SJCRH30 (cell line): ENCODE measurements around the gene ZBTB33. TPM values are rescaled to one million over a fixed set of nuclear protein-coding genes. Genes with fewer than 3 reads are reported as not detected.
A peak's percentile ranks its signal among the peaks of the same experiment; 100 is the strongest.

ENCODE experiments used
- DNase-seq, 2 experiments: peaks; one replicate each; pipeline ENCODE4 v3.0.0-alpha.2; 2015 to 2020
- H3K27ac ChIP-seq: fragments of 250-450 bp; sonication (Bioruptor Pico); 2 replicates; pipeline ENCODE4 v1.5.1; 2020; ENCODE audit warnings: mild to moderate bottlenecking, moderate library complexity
- H3K27me3 ChIP-seq: fragments of 250-450 bp; sonication (Bioruptor Pico); 2 replicates; pipeline ENCODE4 v1.5.1; 2020; ENCODE audit warnings: mild to moderate bottlenecking, moderate library complexity
- H3K36me3 ChIP-seq: fragments of 250-450 bp; sonication (Bioruptor Pico); 2 replicates; pipeline ENCODE4 v1.5.1; 2020; ENCODE audit warnings: mild to moderate bottlenecking, moderate library complexity
- H3K4me1 ChIP-seq: fragments of 250-450 bp; sonication (Bioruptor Pico); 2 replicates; pipeline ENCODE4 v1.5.1; 2020; ENCODE audit warnings: mild to moderate bottlenecking, moderate library complexity
- H3K4me3 ChIP-seq: fragments of 250-450 bp; sonication (Bioruptor Pico); 2 replicates; pipeline ENCODE4 v1.5.1; 2020; ENCODE audit warnings: mild to moderate bottlenecking, moderate library complexity
- H3K9me3 ChIP-seq: fragments of 250-450 bp; sonication (Bioruptor Pico); replicated peaks from 2 replicates; pipeline ENCODE4 v1.5.1; 2020; ENCODE audit warnings: mild to moderate bottlenecking, moderate library complexity
- total RNA-seq: library from RNA; depleted of rRNA; stranded (reverse); fragments of >200 nt; shearing (Covaris generic); gene quantifications from 2 replicates; pipeline ENCODE4 v1.2.3, GENCODE V29; 2014

ZBTB33 gene
- total RNA-seq, 1 experiment from 2014 or later: 70.5 TPM

DNA sequence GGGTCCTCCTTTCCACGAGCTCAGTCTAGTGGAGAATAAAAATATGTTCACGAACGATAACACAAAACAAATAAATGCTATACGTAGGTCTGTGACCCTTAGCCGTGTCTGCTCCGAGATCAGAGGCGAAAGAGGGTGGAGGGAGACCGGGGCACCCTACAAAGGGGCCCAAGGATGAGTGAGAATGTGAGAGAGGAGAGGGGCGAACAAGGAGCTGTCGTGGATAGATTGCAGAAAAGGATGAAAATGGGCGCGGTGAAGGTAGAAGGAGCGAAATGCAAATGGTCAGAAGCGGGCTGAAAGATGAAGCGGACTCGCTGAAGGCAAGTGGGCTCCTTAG is 6.2 kb upstream of the ZBTB33 start:
- Histone ChIP-seq H3K27me3 (0 out of 2 replicates have a peak, but pooled peaks cover 4% of the 10 kb centered on the region), H3K27ac (no peak overlapping the region), H3K4me1 (no peaks in the 10 kb centered on the region), H3K36me3 (no peaks in the 10 kb centered on the region), H3K4me3 (peak overlapping the region; percentile 57), H3K9me3 (no peaks in the 10 kb centered on the region)
- DNase-seq: no peak

DNA sequence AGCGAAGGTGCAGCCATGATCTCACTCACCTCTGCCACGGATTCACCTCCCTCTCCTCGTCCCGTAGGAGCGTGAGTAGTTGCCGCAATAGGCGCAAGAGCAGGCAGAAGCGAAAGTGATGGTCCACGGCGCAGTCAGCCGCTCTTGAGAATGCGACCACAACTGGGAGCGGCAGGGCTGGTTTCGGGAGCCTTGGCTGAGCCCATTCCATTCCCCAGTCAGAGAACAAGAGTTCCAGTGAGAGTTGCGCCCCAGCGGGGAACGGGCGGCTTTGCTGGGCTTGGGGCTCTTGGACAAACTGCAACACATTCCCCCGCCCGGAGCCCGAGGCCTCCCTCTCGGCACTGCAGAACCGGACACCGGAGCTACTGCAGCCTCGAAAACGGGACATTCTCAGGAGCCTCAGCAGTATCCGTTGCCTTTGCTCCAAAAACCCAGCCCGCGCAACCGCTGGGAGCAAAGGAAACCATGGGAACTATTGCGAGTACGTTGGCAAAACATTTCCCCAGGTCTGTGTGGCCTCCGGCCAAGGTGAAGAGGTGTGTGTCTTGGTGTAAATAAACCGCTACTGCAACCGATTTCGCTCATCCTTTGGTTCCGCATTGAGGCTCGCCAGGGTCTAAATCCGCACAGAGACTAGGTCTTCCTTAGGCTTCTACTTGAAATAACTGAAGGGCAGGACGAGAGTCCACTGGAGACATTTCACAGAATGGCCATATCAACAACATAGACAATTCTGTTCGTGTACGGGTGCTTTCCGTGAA is 5.7 kb upstream of the ZBTB33 start:
- no peaks in the 10 kb centered on the region for H3K9me3 ChIP-seq
- peak overlapping the region; percentile 57 for H3K4me3 ChIP-seq
- DNase-seq: peak; percentile 44 to 66
- H3K27me3 ChIP-seq: 0 out of 2 replicates have a peak, but pooled peaks cover 4% of the 10 kb centered on the region
- H3K36me3 ChIP-seq: no peaks in the 10 kb centered on the region
- H3K4me1 ChIP-seq: no peaks in the 10 kb centered on the region
- no peak overlapping the region for H3K27ac ChIP-seq

DNA sequence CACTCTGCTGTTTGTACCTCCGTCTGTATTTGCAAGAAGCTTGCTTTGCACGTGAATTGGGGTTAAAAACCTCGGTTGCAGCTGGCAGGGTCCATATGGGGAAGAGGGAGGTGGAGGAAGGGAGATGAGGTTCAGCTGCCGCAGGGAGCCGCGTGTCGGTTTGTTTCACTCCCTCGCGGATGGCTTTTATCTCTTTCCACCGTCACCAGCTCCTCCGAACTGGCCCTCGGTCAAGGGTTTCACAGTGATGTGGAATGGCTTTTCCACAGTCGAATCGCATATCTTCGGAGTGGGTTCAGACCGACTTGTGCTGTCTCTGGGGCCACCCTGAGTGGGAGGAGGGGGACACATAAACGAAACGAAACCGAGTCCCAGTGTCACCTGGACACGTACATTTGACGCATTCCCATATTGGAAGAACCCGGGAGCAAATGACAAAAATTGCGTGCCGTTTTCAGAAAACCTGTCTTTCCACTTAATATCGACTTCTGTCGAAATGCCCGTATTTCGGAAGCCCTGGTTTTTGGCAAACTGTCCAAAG is 929 bp downstream of the ZBTB33 start:
- peak overlapping the region; percentile 85 for H3K4me3 ChIP-seq
- H3K27me3 ChIP-seq: no peaks in the 10 kb centered on the region
- H3K9me3 ChIP-seq: no peaks in the 10 kb centered on the region
- H3K27ac ChIP-seq: peak overlapping the region; percentile 81
- H3K36me3 ChIP-seq: peaks cover 29% of the 10 kb centered on the region
- 0 out of 2 replicates have a peak, but pooled peaks cover 4% of the 10 kb centered on the region for H3K4me1 ChIP-seq
- peak; percentile 47 to 66 for DNase-seq

DNA sequence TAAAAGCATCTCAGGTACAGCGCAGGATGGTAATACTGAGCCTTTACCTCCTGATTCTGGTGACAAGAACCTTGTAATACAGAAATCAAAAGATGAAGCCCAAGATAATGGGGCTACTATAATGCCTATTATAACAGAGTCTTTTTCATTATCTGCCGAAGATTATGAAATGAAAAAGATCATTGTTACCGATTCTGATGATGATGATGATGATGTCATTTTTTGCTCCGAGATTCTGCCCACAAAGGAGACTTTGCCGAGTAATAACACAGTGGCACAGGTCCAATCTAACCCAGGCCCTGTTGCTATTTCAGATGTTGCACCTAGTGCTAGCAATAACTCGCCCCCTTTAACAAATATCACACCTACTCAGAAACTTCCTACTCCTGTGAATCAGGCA is 3.2 kb downstream of the ZBTB33 start:
- Histone ChIP-seq H3K4me3 (no peak overlapping the region), H3K9me3 (no peaks in the 10 kb centered on the region), H3K36me3 (peaks cover 36% of the 10 kb centered on the region), H3K27ac (no peak overlapping the region), H3K4me1 (0 out of 2 replicates have a peak, but pooled peaks cover 4% of the 10 kb centered on the region), H3K27me3 (no peaks in the 10 kb centered on the region)
- no peak for DNase-seq

DNA sequence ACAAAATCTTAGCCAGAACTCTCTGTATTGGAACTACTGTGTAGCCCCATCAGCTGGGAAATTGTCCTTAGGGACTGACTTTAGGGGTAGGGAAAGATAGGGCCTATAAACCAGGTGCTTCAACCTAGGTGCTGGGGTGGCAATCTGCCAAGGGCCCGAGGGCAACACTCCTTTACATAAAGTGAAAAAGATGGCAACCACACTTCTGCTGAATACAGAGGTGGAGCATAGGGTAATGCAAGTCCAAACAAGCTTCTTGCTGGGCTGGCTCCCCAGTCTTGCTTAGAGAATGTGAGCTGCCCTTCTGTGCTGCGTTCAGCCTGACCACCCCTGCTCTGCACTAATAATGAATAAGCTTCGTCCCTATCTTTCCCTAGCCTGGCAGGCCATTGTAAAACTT is 9.8 kb downstream of the ZBTB33 start:
- no peak overlapping the region for H3K4me3 ChIP-seq
- no peaks in the 10 kb centered on the region for H3K4me1 ChIP-seq
- H3K27me3 ChIP-seq: no peaks in the 10 kb centered on the region
- H3K9me3 ChIP-seq: no peaks in the 10 kb centered on the region
- H3K27ac ChIP-seq: no peak overlapping the region
- DNase-seq: no peak
- H3K36me3 ChIP-seq: peaks cover 14% of the 10 kb centered on the region

DNA sequence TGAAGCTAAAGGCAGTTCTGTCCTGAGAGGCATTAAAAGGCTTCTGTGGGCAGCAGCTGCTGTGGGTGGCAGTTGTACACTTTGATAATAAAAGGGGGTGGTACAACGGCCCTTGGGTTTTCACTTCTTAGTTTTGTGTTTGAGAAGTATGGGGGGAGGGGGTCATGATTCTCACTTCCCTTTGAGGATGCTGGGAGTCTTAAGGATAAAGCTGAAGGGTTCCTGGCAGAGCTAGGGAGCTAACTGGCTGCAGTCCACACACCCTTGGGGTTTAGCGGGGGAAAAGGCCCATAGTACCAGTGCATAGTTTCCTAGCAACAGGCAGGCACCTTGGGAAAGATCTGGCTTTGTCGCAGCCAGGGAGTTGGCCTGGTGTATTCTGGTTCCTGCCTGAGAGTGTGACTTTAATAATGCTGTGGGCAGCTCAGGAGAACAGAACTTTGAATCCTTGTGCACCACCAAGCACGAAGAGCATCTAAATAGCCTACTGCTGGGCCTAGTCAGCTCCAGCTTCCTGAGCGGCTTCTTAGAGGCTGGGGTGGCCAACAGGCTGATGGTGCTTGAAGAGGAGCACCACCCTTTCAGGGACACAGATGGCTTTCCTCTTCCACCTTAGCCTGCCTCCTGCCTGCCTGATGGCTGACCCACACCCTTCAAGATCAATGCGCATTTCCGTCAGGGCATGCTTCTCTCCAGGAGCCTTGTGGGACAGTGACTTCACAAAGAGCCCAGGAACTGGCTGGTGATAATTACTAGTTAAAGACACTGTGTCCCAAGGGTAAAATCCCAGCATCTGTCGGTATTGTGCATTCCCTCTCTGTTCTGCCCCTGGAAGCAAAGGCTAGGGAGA is 12.5 kb downstream of the ZBTB33 start:
- Histone ChIP-seq H3K27ac (no peak overlapping the region), H3K4me1 (no peaks in the 10 kb centered on the region), H3K9me3 (no peaks in the 10 kb centered on the region), H3K27me3 (no peaks in the 10 kb centered on the region), H3K4me3 (no peak overlapping the region), H3K36me3 (peaks cover 2% of the 10 kb centered on the region)
- DNase-seq: no peak

DNA sequence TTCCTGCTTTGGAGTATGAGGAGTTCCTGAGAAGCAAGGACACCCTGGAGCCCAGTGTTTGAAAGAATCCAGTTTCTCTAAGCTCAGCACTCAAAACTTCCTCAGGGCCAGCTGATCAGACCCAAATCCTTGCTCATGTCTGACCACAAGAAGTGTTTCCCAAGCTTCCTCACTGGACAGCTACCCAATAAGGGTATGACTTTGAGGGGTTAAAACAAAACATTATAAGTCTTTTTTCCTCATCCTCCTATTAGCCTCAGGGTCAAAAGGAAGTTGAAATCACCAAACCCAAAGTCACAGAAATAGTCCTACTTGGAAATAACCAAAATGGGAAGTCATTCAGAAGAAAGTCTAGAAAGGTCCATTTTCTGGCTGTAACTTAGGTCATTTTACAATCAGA is 13.7 kb downstream of the ZBTB33 start:
- no peak for DNase-seq
- H3K4me3 ChIP-seq: no peak overlapping the region
- no peak overlapping the region for H3K27ac ChIP-seq
- no peaks in the 10 kb centered on the region for H3K4me1 ChIP-seq
- H3K27me3 ChIP-seq: no peaks in the 10 kb centered on the region; the same call in 1 of the 2 replicates
- H3K36me3 ChIP-seq: no peaks in the 10 kb centered on the region
- H3K9me3 ChIP-seq: no peaks in the 10 kb centered on the region

DNA sequence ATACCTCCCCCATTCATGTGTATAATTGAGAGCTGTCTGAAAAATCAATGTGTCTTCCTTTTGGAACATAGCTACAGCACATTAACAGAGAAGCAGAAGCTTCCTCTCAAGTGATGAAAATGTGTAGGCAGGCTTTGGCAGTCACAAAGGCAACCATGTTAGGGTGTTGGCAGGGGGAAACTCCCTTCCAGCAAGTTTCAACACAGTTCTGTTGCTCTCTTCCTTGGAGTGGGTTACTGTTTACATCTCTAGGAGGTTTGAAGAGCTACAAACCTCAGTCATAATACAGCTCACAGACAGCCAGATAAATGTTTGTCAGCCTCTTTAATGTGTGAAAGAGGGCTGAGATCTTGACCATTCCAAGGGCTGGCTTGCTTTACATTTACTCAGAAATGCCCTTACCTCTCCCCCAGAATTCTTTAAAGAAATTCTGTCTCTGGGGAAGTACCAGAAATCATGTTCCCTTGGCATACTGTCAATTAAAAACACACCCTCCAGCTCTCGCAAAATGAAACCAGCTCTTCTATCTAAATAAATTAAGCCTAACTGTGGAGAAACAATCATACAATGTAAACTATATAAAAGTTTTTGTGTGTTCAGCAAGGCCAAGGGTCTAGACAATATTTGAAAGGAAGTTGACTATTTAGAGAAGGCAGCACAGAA is 18.9 kb downstream of the ZBTB33 start:
- Histone ChIP-seq H3K4me1 (no peaks in the 10 kb centered on the region), H3K27ac (no peak overlapping the region), H3K4me3 (no peak overlapping the region), H3K9me3 (no peaks in the 10 kb centered on the region), H3K27me3 (peaks cover 11% of the 10 kb centered on the region; the same call in 1 of the 2 replicates), H3K36me3 (no peaks in the 10 kb centered on the region)
- no peak for DNase-seq

DNA sequence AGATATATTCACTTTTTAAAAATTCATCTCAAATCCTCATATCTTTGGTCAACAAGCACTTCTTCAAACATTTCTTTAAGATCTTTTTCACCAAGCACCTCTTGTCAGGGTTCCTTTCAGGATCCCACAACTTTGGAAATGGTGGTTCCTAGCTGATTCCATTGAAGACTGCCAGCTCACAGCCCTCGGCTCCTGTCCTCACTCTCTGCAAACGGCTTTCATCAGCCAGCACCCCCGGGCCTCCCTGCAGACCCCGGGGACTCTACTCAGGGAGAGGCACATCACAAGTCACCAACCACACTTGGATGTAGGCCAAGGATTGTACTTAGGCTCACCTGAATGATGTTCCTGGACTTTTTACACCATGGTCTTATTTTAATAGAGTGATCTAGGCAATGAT is 20.0 kb downstream of the ZBTB33 start:
- no peak for DNase-seq
- no peaks in the 10 kb centered on the region for H3K4me1 ChIP-seq
- H3K36me3 ChIP-seq: no peaks in the 10 kb centered on the region
- H3K4me3 ChIP-seq: no peak overlapping the region
- no peak overlapping the region for H3K27ac ChIP-seq
- H3K9me3 ChIP-seq: no peaks in the 10 kb centered on the region
- H3K27me3 ChIP-seq: peaks cover 11% of the 10 kb centered on the region; the same call in 1 of the 2 replicates

DNA sequence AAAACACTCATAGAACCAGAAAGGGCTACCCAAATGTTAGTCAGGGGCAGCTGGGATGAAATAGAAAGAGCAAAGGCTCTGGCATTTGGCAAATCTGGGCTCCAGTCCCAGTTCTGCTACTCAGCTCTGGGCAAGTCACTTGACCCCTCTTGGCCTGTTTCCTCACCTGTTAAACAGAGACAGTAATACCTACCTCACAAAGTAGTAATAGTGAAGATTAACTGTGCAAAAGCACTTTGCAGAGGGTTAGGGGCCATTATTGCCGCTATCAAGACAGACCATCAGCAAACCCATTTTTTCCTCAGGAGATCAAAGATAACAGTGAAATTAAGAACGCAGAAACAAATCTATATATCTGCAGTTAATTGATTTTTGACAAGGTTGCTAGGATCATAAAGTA is 20.6 kb downstream of the ZBTB33 start:
- H3K27ac ChIP-seq: no peak overlapping the region
- no peaks in the 10 kb centered on the region for H3K9me3 ChIP-seq
- H3K4me1 ChIP-seq: no peaks in the 10 kb centered on the region
- H3K36me3 ChIP-seq: no peaks in the 10 kb centered on the region
- no peak overlapping the region for H3K4me3 ChIP-seq
- no peak for DNase-seq
- peaks cover 11% of the 10 kb centered on the region; the same call in 1 of the 2 replicates for H3K27me3 ChIP-seq

DNA sequence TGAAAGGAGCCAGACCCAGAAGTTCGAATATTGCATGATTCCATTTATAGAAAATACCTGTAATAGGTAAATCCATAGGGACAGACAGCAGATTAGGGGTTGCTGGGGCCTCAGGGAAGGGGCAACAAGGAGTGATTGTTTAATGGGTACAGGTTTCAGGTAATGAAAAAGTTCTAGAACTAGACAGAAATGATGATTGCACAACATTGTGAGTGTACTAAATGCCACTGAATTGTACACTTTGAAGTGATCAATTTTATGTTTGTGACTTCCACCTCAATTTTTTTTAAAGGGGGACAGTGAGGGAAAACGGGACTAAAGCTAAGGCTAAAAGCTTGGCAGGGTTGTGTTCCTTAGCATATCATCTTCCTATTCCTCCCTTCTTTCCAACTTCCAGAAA is 23.5 kb downstream of the ZBTB33 start:
- H3K36me3 ChIP-seq: no peaks in the 10 kb centered on the region
- DNase-seq: no peak
- H3K4me3 ChIP-seq: no peak overlapping the region
- H3K9me3 ChIP-seq: no peaks in the 10 kb centered on the region
- H3K4me1 ChIP-seq: no peaks in the 10 kb centered on the region
- no peak overlapping the region for H3K27ac ChIP-seq
- peaks cover 14% of the 10 kb centered on the region; the same call in 1 of the 2 replicates for H3K27me3 ChIP-seq

DNA sequence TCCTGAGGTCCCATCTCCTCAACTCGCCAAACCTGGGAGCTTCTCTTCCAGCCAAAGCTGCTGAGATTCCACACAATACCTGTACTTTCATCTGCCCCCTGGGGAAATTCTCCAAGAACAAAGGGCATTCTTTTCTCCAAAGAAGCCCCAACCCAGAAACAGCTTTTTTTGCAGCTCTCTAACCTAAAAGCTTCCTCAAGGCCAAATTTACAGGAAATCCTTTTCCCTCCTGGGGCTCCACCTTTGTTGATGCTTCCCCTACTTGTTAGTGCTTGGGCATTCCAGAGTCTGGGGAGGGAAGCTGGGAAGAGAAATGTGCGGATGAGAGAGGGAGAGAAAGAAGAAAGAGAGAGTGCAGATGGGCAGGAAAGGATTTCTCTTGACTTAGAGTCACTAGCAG is 24.3 kb downstream of the ZBTB33 start:
- H3K4me3 ChIP-seq: no peak overlapping the region
- DNase-seq: no peak
- no peaks in the 10 kb centered on the region for H3K4me1 ChIP-seq
- H3K27ac ChIP-seq: no peak overlapping the region
- no peaks in the 10 kb centered on the region for H3K36me3 ChIP-seq
- H3K9me3 ChIP-seq: no peaks in the 10 kb centered on the region
- H3K27me3 ChIP-seq: peaks cover 14% of the 10 kb centered on the region; the same call in 1 of the 2 replicates

DNA sequence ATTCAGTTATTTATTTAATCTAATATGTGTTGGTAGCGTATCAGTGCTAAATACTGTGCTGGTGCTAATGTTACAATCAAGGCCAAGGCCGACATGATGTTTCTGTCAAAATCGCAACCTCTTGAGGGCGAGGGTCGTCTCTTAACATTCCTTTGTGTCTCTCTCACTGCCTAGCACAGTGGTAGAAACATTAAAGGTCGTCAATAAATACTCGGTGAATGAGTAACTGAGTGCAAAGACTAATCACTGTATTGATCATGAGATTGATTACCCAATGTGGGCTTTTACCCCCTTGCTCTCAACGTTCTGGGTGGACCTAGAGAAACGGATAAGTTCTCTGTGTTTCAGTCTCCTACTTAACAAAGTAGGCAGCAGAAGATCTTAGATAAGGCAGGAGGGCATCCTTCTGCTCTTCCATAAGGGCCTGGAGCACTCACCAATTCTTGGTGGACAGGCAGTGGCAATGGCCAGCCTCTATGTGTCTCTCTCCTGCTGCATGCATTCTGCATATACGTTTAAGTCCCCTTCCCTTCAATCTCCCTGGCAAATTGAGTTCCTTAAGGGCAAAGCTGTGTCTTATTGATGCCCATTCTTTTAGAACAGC is 30.5 kb downstream of the ZBTB33 start:
- no peaks in the 10 kb centered on the region for H3K36me3 ChIP-seq
- no peak overlapping the region for H3K27ac ChIP-seq
- no peaks in the 10 kb centered on the region for H3K9me3 ChIP-seq
- H3K4me3 ChIP-seq: no peak overlapping the region
- H3K4me1 ChIP-seq: no peaks in the 10 kb centered on the region
- peaks cover 16% of the 10 kb centered on the region for H3K27me3 ChIP-seq
- no peak for DNase-seq

DNA sequence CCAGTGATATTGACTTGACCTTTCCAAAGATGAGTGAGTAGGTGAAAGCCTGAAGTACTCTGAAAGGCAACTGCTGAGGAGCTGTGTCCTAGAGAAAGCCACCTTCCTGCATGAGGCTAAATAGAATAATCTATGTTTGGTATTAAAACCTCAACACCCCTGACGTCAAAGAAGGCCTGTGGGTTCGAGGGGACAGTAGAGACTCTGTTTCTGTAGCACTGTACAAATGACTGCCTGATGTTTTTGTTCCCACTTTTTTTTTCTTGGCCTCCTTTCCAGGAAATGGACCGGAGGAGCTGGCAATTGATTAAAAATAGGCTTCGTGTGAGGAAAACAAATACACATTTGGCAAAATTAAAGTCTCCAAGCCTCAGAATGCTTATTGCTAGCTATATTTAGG is 31.1 kb downstream of the ZBTB33 start:
- Histone ChIP-seq H3K36me3 (no peaks in the 10 kb centered on the region), H3K27ac (no peak overlapping the region), H3K4me3 (no peak overlapping the region), H3K9me3 (no peaks in the 10 kb centered on the region), H3K4me1 (no peaks in the 10 kb centered on the region), H3K27me3 (peaks cover 22% of the 10 kb centered on the region)
- DNase-seq: no peak
